Caco-2 (cell line): ENCODE data around the gene PDE4D. TPM values are rescaled to one million over a fixed set of nuclear protein-coding genes. Genes with fewer than 3 reads are reported as not detected.

Experiments
- BruUV-seq: library from RNA; stranded (reverse); fragments of 400-500 nt; replicated peaks from 2 replicates; lab custom pipeline; 2021; lab: Mats Ljungman, UMichigan
- CTCF ChIA-PET: fragments of 300-600 bp; sonication (Branson Sonifier 250); formaldehyde crosslinking; loops from one replicate; lab custom pipeline; 2022; ENCODE audit warnings: antibody characterized with exemption; lab: Charles Lee
- POLR2A ChIA-PET: fragments of 300-600 bp; sonication (Branson Sonifier 250); formaldehyde crosslinking; loops from one replicate; lab custom pipeline; 2022; ENCODE audit warnings: antibody characterized with exemption; lab: Charles Lee
- DNase-seq, 2 experiments: peaks; one replicate each; pipeline versions ENCODE4 v3.0.0 to v3.0.0-alpha.2; 2020 to 2022
- H3K27me3 ChIP-seq: replicated peaks from 2 replicates; pipeline ENCODE4 v1.6.0; 2011; ENCODE audit warnings: low read length; ENCODE audit not compliant: control insufficient read depth, insufficient read depth
- H3K36me3 ChIP-seq: 2 replicates; pipeline ENCODE4 v1.5.1; 2011; ENCODE audit warnings: low read length; ENCODE audit not compliant: control insufficient read depth, insufficient read depth
- H3K4me1 ChIP-seq: fragments of 250-450 bp; sonication (Bioruptor Pico); 2 replicates; pipeline ENCODE4 v1.5.1; 2020; ENCODE audit warnings: mild to moderate bottlenecking
- H3K4me3 ChIP-seq: 2 replicates; pipeline ENCODE4 v1.5.1; 2011; ENCODE audit warnings: low read depth, mild to moderate bottlenecking, control low read depth, low read length
- H3K9me3 ChIP-seq: fragments of 250-450 bp; sonication (Bioruptor Pico); 2 replicates; pipeline ENCODE4 v1.5.1; 2020; ENCODE audit warnings: mild to moderate bottlenecking, moderate library complexity
- H3K27ac Mint-ChIP-seq: one replicate; pipeline ENCODE4 v1.8.0; 2022; ENCODE audit warnings: mixed read lengths; ENCODE audit not compliant: unreplicated experiment
- H3K27me3 Mint-ChIP-seq: one replicate; pipeline ENCODE4 v1.8.0; 2022; ENCODE audit warnings: mixed read lengths; ENCODE audit not compliant: insufficient read depth, unreplicated experiment
- H3K36me3 Mint-ChIP-seq: one replicate; pipeline ENCODE4 v1.8.0; 2022; ENCODE audit warnings: mild to moderate bottlenecking, mixed read lengths; ENCODE audit not compliant: insufficient read depth, unreplicated experiment
- H3K4me1 Mint-ChIP-seq: one replicate; pipeline ENCODE4 v1.8.0; 2022; ENCODE audit warnings: low read depth, mixed read lengths; ENCODE audit not compliant: unreplicated experiment
- H3K4me3 Mint-ChIP-seq: one replicate; pipeline ENCODE4 v1.8.0; 2022; ENCODE audit warnings: mild to moderate bottlenecking, moderate library complexity, mixed read lengths; ENCODE audit not compliant: unreplicated experiment
- H3K9me3 Mint-ChIP-seq: one replicate; pipeline ENCODE4 v1.8.0; 2022; ENCODE audit warnings: mixed read lengths; ENCODE audit not compliant: unreplicated experiment
- CTCF ChIP-seq, 2 experiments: fragments of 200-600 bp in 1 of 2; IDR thresholded peaks; 1 replicate in 1 of 2; 2 replicates in 1 of 2; pipeline versions ENCODE4 v1.5.1 to v1.8.0; 2011 to 2022; ENCODE audit warnings: antibody characterized with exemption in 1 of 2, control low read depth in 1 of 2, inconsistent platforms in 1 of 2, low read depth in 1 of 2, low read length in 1 of 2, mild to moderate bottlenecking in 1 of 2, moderate library complexity in 1 of 2; ENCODE audit not compliant: insufficient read depth in 1 of 2, severe bottlenecking in 1 of 2, unreplicated experiment in 1 of 2
- intact Hi-C: fragments of 100-400 bp; cut with micrococcal nuclease; formaldehyde crosslinking; loops from one replicate; pipeline ENCODE4 v1.10.0; 2022; ENCODE audit not compliant: unreplicated experiment
- total RNA-seq: library from RNA; stranded (reverse); gene quantifications from 2 replicates; pipeline ENCODE4 v1.2.3, GENCODE V29; 2022

PDE4D gene
- total RNA-seq, 1 experiment from 2014 or later: 89.8 TPM

GRCh38 chr5:58987193-58987592 is 906.3 kb downstream of the PDE4D start:
- Histone ChIP-seq H3K27me3 (no peaks in the 10 kb centered on the region), H3K4me3 (no peak overlapping the region), H3K9me3 (no peaks in the 10 kb centered on the region), H3K36me3 (no peaks in the 10 kb centered on the region), H3K4me1 (no peaks in the 10 kb centered on the region)
- H3K4me1 Mint-ChIP-seq: peaks cover 10% of the 10 kb centered on the region
- DNase-seq: no peak
- H3K4me3 Mint-ChIP-seq: no peak overlapping the region
- ChIA-PET POLR2A (no interaction called here), CTCF (no interaction called here)
- peaks cover 94% of the 10 kb centered on the region for H3K36me3 Mint-ChIP-seq
- no peaks in the 10 kb centered on the region for H3K27me3 Mint-ChIP-seq
- intact Hi-C loops: no loop called here
- TF ChIP-seq CTCF (IDR thresholded peaks at IDR 0.05; ENCODE audit: insufficient read depth in 1 of 2, low read depth in 1 of 2, low read length in 1 of 2, severe bottlenecking in 1 of 2, unreplicated experiment in 1 of 2): no peak
- no TSS peak for BruUV-seq
- no peaks in the 10 kb centered on the region for H3K9me3 Mint-ChIP-seq
- H3K27ac Mint-ChIP-seq: no peak overlapping the region

GRCh38 chr5:58986281-58986680 is 907.2 kb downstream of the PDE4D start:
- POLR2A ChIA-PET: no interaction called here
- H3K4me1 ChIP-seq: no peaks in the 10 kb centered on the region
- no peak for TF ChIP-seq CTCF (IDR thresholded peaks at IDR 0.05; ENCODE audit: insufficient read depth in 1 of 2, low read depth in 1 of 2, low read length in 1 of 2, severe bottlenecking in 1 of 2, unreplicated experiment in 1 of 2)

GRCh38 chr5:58985759-58986158 is 907.8 kb downstream of the PDE4D start:
- intact Hi-C loops: no loop called here
- CTCF ChIA-PET: no interaction called here
- H3K27me3 ChIP-seq: no peaks in the 10 kb centered on the region
- no peaks in the 10 kb centered on the region for H3K4me1 ChIP-seq
- no peak overlapping the region for H3K4me3 ChIP-seq
- peaks cover 94% of the 10 kb centered on the region for H3K36me3 Mint-ChIP-seq
- TF ChIP-seq CTCF (IDR thresholded peaks at IDR 0.05; ENCODE audit: insufficient read depth in 1 of 2, low read depth in 1 of 2, low read length in 1 of 2, severe bottlenecking in 1 of 2, unreplicated experiment in 1 of 2): no peak
- H3K4me3 Mint-ChIP-seq: no peak overlapping the region
- BruUV-seq: no TSS peak
- DNase-seq: no peak
- H3K36me3 ChIP-seq: no peaks in the 10 kb centered on the region; the same call in 1 of the 2 replicates
- H3K4me1 Mint-ChIP-seq: peaks cover 10% of the 10 kb centered on the region
- H3K27ac Mint-ChIP-seq: no peak overlapping the region
- H3K9me3 ChIP-seq: no peaks in the 10 kb centered on the region
- no peaks in the 10 kb centered on the region for H3K9me3 Mint-ChIP-seq
- no peaks in the 10 kb centered on the region for H3K27me3 Mint-ChIP-seq
- POLR2A ChIA-PET: no interaction called here

More at GRCh38 chr5:58986281-58986680, 907.2 kb downstream of the PDE4D start:
- no peaks in the 10 kb centered on the region for H3K9me3 Mint-ChIP-seq
- BruUV-seq: no TSS peak
- H3K27ac Mint-ChIP-seq: no peak overlapping the region
- no peaks in the 10 kb centered on the region for H3K27me3 ChIP-seq
- H3K36me3 ChIP-seq: no peaks in the 10 kb centered on the region
- CTCF ChIA-PET: no interaction called here
- no peak overlapping the region for H3K4me3 ChIP-seq
- no peak overlapping the region for H3K4me3 Mint-ChIP-seq
- H3K4me1 Mint-ChIP-seq: peaks cover 10% of the 10 kb centered on the region
- H3K9me3 ChIP-seq: no peaks in the 10 kb centered on the region
- DNase-seq: no peak
- no peaks in the 10 kb centered on the region for H3K27me3 Mint-ChIP-seq
- peaks cover 94% of the 10 kb centered on the region for H3K36me3 Mint-ChIP-seq
- intact Hi-C loops: no loop called here
